K562 (cell line): ENCODE results near the gene VDR. TPM values are rescaled to one million over a fixed set of nuclear protein-coding genes. Genes with fewer than 3 reads are reported as not detected.

Experiments used
- ATAC-seq: fragments of 200-7000 bp; cut with Tn5 transposase; 3 replicates; pipeline ENCODE4 v1.9.1; 2020; ENCODE audit warnings: moderate library complexity
- BruUV-seq: library from RNA; stranded (reverse); fragments of 400-500 nt; replicated peaks from 2 replicates; lab custom pipeline; 2021; lab: Mats Ljungman, UMichigan
- CTCF ChIA-PET: fragments of 300-600 bp; formaldehyde crosslinking; extraction: SDS; loops from one replicate; lab custom pipeline; 2021; ENCODE audit warnings: low intra/inter-chr PET ratio; lab: Yijun Ruan, JAX
- POLR2A ChIA-PET: fragments of 300-600, 350-650 bp; sonication (Branson Sonifier 250); formaldehyde crosslinking; extraction: SDS; loops from one replicate; lab custom pipeline; 2021; ENCODE audit warnings: antibody characterized with exemption, inconsistent platforms; lab: Yijun Ruan, JAX
- DNase-seq, 4 experiments: peaks; one replicate each; pipeline versions ENCODE4 v3.0.0 to v3.0.0-alpha.2; 2011 to 2018; ENCODE audit warnings: low spot score in 3 of 4, mixed read lengths in 3 of 4; ENCODE audit errors: extremely low read depth in 1 of 4
- FAIRE-seq: peaks from 2 replicates; lab custom pipeline; 2011; peaks lifted over from hg19 to GRCh38; lab: Jason Lieb, UNC
- H2AFZ ChIP-seq: 2 replicates; pipeline ENCODE4 v1.6.0; 2011; ENCODE audit warnings: low read depth, low read length, control low read depth, inconsistent platforms
- H3K27ac ChIP-seq: fragments of 200-600 bp; 3 replicates; pipeline ENCODE4 v1.8.0; 2011; ENCODE audit warnings: low read depth, mild to moderate bottlenecking, control low read depth, inconsistent platforms, low read length, moderate library complexity, mixed read lengths; ENCODE audit errors: extremely low read depth
- H3K27me3 ChIP-seq, 2 experiments: fragments of 300-600 bp in 1 of 2; 2 replicates in 1 of 2; 3 replicates in 1 of 2; pipeline versions ENCODE4 v1.6.0 to v1.8.0; 2011; ENCODE audit warnings: inconsistent platforms in 2 of 2, low read length in 2 of 2, mild to moderate bottlenecking in 1 of 2, mixed read lengths in 1 of 2, moderate library complexity in 1 of 2; ENCODE audit not compliant: control insufficient read depth in 2 of 2, insufficient read depth in 2 of 2
- H3K36me3 ChIP-seq: fragments of 300-600 bp; 3 replicates; pipeline ENCODE4 v1.8.0; 2011; ENCODE audit warnings: mild to moderate bottlenecking, low read length, inconsistent platforms; ENCODE audit not compliant: control insufficient read depth, insufficient read depth
- H3K4me1 ChIP-seq, 2 experiments: fragments of 200-600 bp in 1 of 2; replicated peaks in 1 of 2; 2 replicates in 1 of 2; 3 replicates in 1 of 2; pipeline versions ENCODE4 v1.5.1 to v1.8.0; 2011; ENCODE audit warnings: inconsistent platforms in 2 of 2, low read length in 2 of 2, mild to moderate bottlenecking in 1 of 2, mixed read lengths in 1 of 2, moderate library complexity in 1 of 2; ENCODE audit not compliant: control insufficient read depth in 2 of 2, insufficient read depth in 2 of 2
- H3K4me2 ChIP-seq: 2 replicates; pipeline ENCODE4 v1.6.1; 2011; ENCODE audit warnings: low read length, control low read depth, inconsistent platforms, mixed read lengths; ENCODE audit not compliant: insufficient read depth
- H3K4me3 ChIP-seq: fragments of 200-600 bp; sonication (generic), shearing (Covaris generic); 2 replicates; pipeline ENCODE4 v1.5.1; 2016; ENCODE audit warnings: control low read depth, inconsistent platforms
- H3K79me2 ChIP-seq: fragments of 200-600 bp; 3 replicates; pipeline ENCODE4 v1.8.0; 2011; ENCODE audit warnings: low read length, inconsistent platforms; ENCODE audit not compliant: control insufficient read depth, insufficient read depth
- H3K9ac ChIP-seq, 2 experiments: 2 replicates each; pipeline versions ENCODE4 v1.6.0 to v1.6.1; 2011; ENCODE audit warnings: low read depth in 2 of 2, low read length in 2 of 2, control low read depth in 1 of 2, inconsistent platforms in 1 of 2, mild to moderate bottlenecking in 1 of 2, mixed read lengths in 1 of 2; ENCODE audit not compliant: insufficient read depth in 1 of 2
- H3K9me1 ChIP-seq: one replicate; pipeline ENCODE4 v1.6.0; 2011; ENCODE audit warnings: inconsistent platforms, mild to moderate bottlenecking, low read length, moderate library complexity; ENCODE audit not compliant: control insufficient read depth, insufficient read depth
- H3K9me3 ChIP-seq: replicated peaks from 2 replicates; pipeline ENCODE4 v1.5.1; 2011; ENCODE audit warnings: low read depth, low read length, inconsistent platforms; ENCODE audit not compliant: control insufficient read depth, insufficient read depth
- H4K20me1 ChIP-seq: replicated peaks from 2 replicates; pipeline ENCODE4 v1.6.1; 2011; ENCODE audit warnings: low read length, inconsistent platforms, mixed read lengths; ENCODE audit not compliant: control insufficient read depth, insufficient read depth
- DPF2 ChIP-seq: fragments of 450-650 bp; IDR thresholded peaks from 2 replicates; pipeline ENCODE4 v1.6.1; 2016
- FOXA3 ChIP-seq, 2 experiments: fragments of 450-650 bp in 1 of 2; sonication (generic) in 1 of 2; formaldehyde crosslinking; IDR thresholded peaks in 1 of 2; conservative IDR thresholded peaks in 1 of 2; 2 replicates each; pipeline versions ENCODE4 v1.4.0 to v1.8.0; 2020 to 2022; ENCODE audit warnings: mild to moderate bottlenecking in 2 of 2, missing genetic modification reagents in 1 of 2
- MECOM ChIP-seq: fragments of 250-450 bp; sonication (Bioruptor Pico); IDR thresholded peaks from 2 replicates; pipeline ENCODE4 v1.8.0; 2022; ENCODE audit warnings: inconsistent platforms
- ZNF311 ChIP-seq: fragments of 250-450 bp; sonication (Bioruptor Pico); IDR thresholded peaks from 2 replicates; pipeline ENCODE4 v1.4.0; 2020; ENCODE audit warnings: mild to moderate bottlenecking, moderate library complexity
- ZSCAN29 ChIP-seq: fragments of 450-650 bp; IDR thresholded peaks from 2 replicates; pipeline ENCODE4 v1.6.1; 2017
- WGBS: fragments of 100-300 bp; shearing (Covaris generic); methylation state at CpG from one replicate; pipeline ENCODE4 v1.1.6; 2016; ENCODE audit warnings: low coverage, mixed read lengths; ENCODE audit not compliant: insufficient coverage; ENCODE audit errors: missing lambda C conversion rate; 5-methylcytosine and 5-hydroxymethylcytosine counted together
- in situ Hi-C: fragments of 300-500 bp; cut with MboI; formaldehyde crosslinking; loops from 4 replicates; pipeline ENCODE4 v1.15.0; 2018; ENCODE audit warnings: inconsistent platforms, mixed read lengths
- intact Hi-C: fragments of 100-400 bp; cut with micrococcal nuclease; formaldehyde crosslinking; loops from 2 replicates; pipeline ENCODE4 v1.14.2; 2022
- polyA plus RNA-seq, 8 experiments: library from polyadenylated mRNA; depleted of rRNA in 4 of 8; stranded (reverse) in 5 of 8; unstranded in 3 of 8; fragments of >200 nt; fragmentation: Nextera tagmentation in 2 of 8; fragmentation: Illumina TruSeq in 1 of 8; extraction: Ambion mirVana in 2 of 8; extraction: Trizol in 1 of 8; gene quantifications; 2 replicates each; pipeline versions ENCODE4 v1.2.1 to v1.2.3, GENCODE V29; 2011 to 2014; ENCODE audit warnings: inconsistent platforms in 1 of 8, missing spikeins in 1 of 8
- total RNA-seq, 7 experiments: library from RNA; depleted of rRNA in 6 of 7; stranded (reverse); fragments of >200 nt in 6 of 7; fragmentation: Illumina TruSeq in 2 of 7; extraction: Trizol in 2 of 7; gene quantifications; 2 replicates each; pipeline versions ENCODE4 v1.2.1 to v1.2.3, GENCODE V29; 2011 to 2021; ENCODE audit warnings: low replicate concordance in 1 of 7
- TF ChIP-seq, protein P1 (sequence below): fragments of 250-450 bp; sonication (Bioruptor Pico); IDR thresholded peaks from 2 replicates; pipeline ENCODE4 v1.8.0; 2022; ENCODE audit warnings: moderate library complexity, mild to moderate bottlenecking, inconsistent platforms

VDR gene
- total and polyA plus RNA-seq, 9 of the 15 experiments (the other 6 are each of a cell fraction or from before 2014, with no cell fraction given) = 0.61 to 4.8 (median 2.0) TPM

DNA sequence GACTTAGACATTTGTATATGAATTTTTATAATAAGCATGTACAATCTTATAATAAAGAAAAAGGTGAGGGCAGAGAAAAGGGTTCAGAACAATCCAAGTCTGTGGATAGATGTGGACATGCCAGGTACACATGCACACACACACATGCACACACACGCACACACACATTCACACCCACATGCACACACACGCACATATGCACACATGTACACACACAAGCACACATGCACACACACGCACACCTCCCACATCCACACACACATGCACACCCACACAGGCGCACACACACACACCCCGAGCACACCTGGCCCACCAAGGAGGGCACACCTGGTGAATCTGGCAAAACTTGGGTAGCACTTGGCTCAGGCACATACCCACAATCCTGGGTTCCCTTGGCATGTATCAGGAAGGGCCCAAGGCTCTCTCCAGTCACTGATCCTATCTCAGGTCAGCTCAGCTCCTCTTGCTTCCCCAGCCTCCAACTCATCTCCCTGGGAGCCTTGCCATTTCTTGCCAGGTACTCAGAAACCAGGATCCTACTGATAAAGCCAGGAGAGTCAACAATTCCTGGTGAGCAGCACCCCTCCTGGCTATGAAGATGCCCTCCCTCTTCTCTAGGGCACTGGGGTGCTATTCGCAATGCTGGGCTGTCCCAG lies 40.0 kb upstream of the VDR start:
- WGBS = 15% methylated on average over 6 of the region's 6 CpGs
- no peak for ATAC-seq
- TF ChIP-seq DPF2 (no peak), ZSCAN29 (no peak), ZNF311 (no peak), MECOM (CRISPR knock-in tag) (no peak), FOXA3 (CRISPR knock-in tag; conservative IDR thresholded peaks at IDR 0.05 in 1 of 2, IDR thresholded peaks at IDR 0.05 in 1 of 2) (no peak)
- TF ChIP-seq, protein P1, sequence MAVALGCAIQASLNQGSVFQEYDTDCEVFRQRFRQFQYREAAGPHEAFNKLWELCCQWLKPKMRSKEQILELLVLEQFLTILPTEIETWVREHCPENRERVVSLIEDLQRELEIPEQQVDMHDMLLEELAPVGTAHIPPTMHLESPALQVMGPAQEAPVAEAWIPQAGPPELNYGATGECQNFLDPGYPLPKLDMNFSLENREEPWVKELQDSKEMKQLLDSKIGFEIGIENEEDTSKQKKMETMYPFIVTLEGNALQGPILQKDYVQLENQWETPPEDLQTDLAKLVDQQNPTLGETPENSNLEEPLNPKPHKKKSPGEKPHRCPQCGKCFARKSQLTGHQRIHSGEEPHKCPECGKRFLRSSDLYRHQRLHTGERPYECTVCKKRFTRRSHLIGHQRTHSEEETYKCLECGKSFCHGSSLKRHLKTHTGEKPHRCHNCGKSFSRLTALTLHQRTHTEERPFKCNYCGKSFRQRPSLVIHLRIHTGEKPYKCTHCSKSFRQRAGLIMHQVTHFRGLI = no peak
- CTCF ChIA-PET = no interaction called here
- H3K27me3 ChIP-seq = peaks cover 20 to 49% of the 10 kb centered on the region in 2 experiments; a peak in 4 of 5 replicates
- in situ Hi-C loops = loop anchor here (5.0 kb wide), 1 partner anchor 233 kb away; no protein-coding TSS in a partner anchor
- intact Hi-C loops = loop anchor here (5.0 kb wide), 3 partner anchors 38 to 222 kb away; no protein-coding TSS in a partner anchor
- no peak overlapping the region for H3K4me3 ChIP-seq
- H3K4me1 ChIP-seq = peaks cover 0 to 28% of the 10 kb centered on the region in 2 experiments; a peak in 3 of 5 replicates
- no peak for DNase-seq
- POLR2A ChIA-PET = no interaction called here
- no peaks in the 10 kb centered on the region for H3K36me3 ChIP-seq
- no peak for FAIRE-seq
- H3K4me2 ChIP-seq = no peak overlapping the region
- no peaks in the 10 kb centered on the region for H3K79me2 ChIP-seq
- H3K9me1 ChIP-seq = no peaks in the 10 kb centered on the region
- H3K9me3 ChIP-seq = no peaks in the 10 kb centered on the region
- H3K27ac ChIP-seq = no peak overlapping the region
- no peaks in the 10 kb centered on the region for H4K20me1 ChIP-seq
- no peak overlapping the region for H2AFZ ChIP-seq
- BruUV-seq = no TSS peak
- no peak overlapping the region for H3K9ac ChIP-seq
